ENCODE data around the gene BOC.

Gene BOC

DNA sequence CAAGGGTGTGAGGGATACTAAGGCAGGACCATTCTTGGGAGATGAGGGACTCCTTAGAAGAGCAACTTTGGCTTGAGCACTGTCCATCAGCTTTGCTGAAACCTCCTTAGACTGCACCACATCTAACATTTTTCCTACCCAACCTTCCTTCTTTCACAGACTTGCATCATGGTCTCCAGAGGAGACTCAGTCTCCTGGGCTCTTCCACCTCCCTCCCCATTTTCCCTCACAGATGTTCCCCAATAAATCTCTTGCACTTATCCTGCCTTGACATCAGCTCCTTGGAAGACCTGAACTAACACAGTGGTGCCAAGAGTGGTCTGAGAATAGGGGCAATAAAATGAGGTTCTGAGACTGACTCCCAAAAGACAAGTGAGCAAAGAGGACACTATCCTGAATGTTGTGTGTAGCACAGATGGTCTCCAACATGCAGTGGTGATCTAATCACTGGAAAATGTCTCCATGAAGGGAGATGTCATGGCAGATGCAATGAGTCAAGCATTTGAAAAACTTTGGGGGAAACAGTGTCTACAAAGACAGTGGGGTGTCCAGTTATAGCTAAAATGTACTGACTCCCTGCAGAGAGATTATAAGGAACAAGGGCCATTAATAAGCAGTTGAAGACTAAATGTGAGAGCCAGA is 26.0 kb upstream of the BOC start:
- DNase-seq (ENCODE audit: low spot score), result no peak

GRCh38 chr3:113186566-113186965 is 24.8 kb upstream of the BOC start:
- no peak for DNase-seq (ENCODE audit: low spot score)

DNA sequence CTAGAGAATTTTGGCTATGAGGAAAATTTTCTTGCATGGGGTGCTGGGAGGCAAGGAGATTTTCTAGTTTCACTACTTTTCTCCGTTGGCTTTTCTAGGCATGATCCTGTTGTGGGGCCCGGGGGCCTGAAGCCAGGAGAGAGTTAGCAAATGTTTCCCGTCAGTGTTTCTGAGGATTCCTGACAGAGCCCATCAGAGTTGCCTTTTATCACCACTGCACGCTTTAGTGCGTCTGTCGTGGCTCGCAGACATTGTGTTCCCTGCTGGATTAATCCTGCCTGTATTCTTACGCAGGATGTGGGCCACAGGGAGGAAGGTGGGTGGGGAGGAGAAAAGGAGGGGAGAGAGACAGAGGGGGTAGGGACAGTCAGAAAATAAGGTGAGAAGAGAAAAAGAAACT is 18.1 kb upstream of the BOC start:
- no peak for DNase-seq (ENCODE audit: low spot score)

DNA sequence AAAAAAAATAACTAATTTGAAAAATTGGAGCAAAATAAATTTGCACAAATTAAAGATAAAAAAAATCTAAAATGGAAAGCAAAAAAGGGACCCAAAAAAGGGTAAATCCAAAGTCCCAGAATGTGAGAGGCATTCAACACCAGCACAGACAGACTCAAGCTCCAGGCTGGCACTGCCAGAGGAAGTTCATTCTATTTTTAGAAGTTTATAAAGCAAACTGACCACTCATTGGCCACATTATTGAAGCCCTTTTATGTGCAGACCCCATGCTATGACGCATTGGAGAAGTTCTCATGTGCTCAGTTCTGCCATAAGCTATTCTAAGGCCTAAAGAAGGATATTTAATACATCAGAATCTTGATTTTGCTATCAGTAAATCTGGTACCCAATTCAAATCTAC is 17.6 kb upstream of the BOC start:
- no peak for DNase-seq (ENCODE audit: low spot score)

GRCh38 chr3:113194823-113195401 is 16.4 kb upstream of the BOC start:
- DNase-seq (ENCODE audit: low spot score), result peak; percentile 21

DNA sequence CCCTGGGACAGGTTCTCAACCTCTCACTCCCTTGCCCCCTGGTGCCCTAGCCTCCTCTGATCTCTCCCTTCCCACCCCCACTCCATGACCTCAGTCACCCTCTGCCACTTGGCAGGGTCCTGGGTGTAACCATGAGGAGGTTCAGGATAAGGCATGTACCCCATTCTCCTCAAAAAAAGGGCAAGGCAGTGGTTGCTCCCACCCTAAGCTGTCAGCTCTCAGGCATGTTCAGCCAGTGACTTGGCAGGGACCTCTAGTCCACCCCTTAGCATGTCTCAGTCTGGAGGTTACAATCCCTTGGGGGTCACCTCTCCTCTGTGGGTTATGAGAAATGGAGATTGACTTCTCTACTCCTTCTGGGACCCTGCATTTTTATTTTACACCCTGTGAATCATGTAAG is 11.0 kb upstream of the BOC start:
- no peak for DNase-seq (ENCODE audit: low spot score)

DNA sequence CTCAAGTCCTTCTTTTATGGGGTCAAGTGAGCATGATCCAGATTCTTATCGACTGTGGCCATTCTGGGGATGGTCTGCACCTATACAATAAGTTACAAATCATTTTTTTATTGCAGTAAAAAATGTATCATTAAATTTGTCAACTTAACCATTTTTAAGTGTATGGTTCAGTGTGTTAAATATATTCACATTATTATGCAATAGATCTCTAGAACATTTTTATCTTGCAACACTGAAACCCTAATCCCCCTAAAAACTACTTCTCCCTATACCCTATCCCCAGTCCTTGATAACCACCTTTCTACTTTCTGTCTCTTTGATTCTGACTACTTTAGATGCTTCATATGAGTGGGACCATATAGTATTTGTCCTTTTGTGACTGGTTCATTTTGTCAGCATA is 10.4 kb upstream of the BOC start:
- no peak for DNase-seq (ENCODE audit: low spot score)

- DNase-seq (ENCODE audit: low spot score), result no peak
These were observed 7.0 kb upstream of the BOC start for GRCh38 chr3:113204371-113204770.

GRCh38 chr3:113205481-113205880 is 5.9 kb upstream of the BOC start:
- no peak for DNase-seq (ENCODE audit: low spot score)

- DNase-seq (ENCODE audit: low spot score), result no peak
These were observed 590 bp upstream of the BOC start for GRCh38 chr3:113210604-113211329.

DNA sequence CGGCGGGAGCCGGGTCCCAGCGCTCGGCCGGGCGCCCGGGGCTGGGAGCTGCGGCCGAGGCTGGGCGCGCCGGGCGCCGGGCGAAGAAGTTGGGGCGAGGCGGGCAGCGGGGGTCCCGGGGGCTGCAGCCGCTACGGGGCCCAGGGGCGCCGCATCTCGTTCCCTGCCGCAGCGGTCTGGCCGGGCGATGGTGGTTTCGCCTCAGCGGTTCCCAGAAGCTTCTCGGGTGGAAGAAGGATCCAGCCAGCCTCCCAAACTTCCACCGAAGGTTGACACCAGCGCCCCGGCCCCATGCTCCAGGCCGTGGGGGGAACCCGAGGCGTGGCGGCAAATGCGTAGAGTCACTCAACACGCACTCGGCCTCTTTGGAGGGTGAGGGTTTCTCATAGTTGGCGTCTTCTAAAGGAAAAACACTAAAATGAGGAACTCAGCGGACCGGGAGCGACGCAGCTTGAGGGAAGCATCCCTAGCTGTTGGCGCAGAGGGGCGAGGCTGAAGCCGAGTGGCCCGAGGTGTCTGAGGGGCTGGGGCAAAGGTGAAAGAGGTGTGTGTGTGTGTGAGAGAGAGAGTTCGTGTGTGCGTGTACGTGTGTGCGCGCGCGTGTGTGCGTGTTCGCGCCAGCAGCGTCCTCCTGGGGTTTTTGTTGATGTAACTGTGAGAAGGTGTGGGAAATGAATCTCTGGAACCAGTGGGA is 940 bp downstream of the BOC start:
- no peak for DNase-seq (ENCODE audit: low spot score)

DNA sequence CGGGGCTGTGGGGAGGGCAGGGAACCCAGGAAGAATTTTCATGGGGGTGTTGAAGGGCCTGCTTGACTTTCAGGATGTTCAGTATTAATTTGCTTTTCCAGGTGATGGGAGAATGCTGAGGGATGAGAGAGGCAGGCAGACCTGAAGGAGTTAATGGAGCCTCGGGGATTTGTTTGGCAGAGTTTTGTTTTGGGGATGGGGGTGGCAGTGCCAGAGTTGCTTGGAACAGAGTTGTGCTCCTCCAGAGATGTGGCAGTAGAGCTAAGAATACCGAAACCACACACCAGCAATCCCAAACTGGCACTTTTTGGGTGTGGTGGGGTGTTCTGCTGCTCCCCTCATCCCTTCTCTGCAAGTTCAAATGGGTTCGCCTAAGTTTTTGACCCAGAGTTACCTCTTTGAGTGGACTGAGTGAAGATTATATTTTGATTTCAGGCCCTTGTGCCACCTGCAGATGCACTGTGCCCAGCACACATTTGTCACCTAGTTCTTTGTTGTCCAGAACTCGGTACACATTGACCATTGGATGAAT is 1.6 kb downstream of the BOC start:
- no peak for DNase-seq (ENCODE audit: low spot score)

DNA sequence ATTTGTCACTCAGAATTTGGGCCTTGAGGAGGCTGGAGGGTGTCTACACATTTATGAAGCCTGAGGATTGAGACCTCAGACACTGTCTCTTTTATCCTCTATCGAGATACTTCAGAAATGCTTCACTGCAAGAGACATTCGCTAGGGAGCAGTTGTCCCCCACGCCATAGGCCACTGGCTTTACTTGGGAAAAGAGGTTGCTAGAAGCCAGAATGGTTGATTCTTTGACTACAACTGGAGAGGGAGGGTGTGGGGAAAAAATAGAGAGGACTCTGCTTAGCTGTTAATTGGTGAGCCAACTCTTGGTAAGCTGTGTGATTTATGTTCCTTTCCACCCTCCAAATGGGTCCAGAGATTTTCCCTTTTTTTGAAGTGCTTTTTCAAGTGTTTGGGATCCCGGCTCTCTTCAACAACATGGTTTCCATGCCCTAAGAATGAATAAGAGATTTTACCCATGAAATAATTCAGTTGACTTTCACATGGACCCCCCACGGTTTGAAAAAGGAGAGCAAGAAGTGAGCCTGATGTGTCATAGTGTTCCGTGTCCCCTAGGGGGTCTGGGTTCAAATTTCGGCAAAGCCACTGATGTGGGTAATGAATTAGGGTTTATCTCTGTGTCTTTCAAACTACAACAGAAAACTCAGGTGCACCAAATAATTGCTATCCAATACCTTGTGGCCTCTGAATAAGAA is 2.7 kb downstream of the BOC start:
- DNase-seq (ENCODE audit: low spot score), result no peak

GRCh38 chr3:113214917-113215595 is 3.7 kb downstream of the BOC start:
- DNase-seq (ENCODE audit: low spot score), result no peak

DNA sequence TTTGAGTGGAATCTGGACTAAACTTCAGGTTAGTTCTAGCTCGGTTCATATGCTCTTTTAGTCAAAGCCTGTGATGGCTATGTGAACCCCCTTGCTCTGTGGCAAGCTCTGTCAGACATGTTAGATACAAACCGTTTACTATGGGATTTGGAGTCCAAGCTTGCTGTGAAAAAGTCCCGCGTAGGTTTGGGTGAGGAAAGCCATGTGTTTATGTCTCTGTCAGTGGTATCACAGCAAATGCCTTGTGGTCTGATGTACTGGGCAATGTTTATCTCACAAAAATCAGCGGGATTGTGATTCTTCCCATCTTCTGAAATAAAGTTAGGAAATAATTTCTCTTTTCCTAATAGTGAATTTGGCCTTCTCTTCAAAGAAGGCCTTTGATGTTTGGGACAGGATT is 5.0 kb downstream of the BOC start:
- DNase-seq (ENCODE audit: low spot score), result no peak

- no peak for DNase-seq (ENCODE audit: low spot score)
These were observed 6.8 kb downstream of the BOC start for GRCh38 chr3:113218011-113218680.

DNA sequence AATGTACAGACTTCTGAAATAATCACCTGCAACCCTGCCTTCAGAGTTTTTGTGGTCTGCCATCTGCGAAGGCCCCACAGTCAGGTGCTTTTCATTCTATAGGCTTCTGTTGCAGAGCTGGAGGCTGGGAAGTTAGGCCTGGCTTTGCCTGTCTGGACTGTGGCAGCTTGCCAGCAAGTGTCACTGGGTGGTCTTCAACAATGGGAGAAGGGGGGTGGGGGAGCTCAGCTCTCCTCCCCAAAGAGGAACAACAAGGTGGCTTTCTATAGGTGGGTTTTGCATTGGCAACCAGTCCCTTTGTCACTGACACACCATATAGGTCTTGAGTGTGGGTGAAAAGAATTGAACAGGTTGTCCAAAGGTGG is 7.3 kb downstream of the BOC start:
- DNase-seq (ENCODE audit: low spot score), result no peak

GRCh38 chr3:113219605-113220300 is 8.4 kb downstream of the BOC start:
- no peak for DNase-seq (ENCODE audit: low spot score)

DNA sequence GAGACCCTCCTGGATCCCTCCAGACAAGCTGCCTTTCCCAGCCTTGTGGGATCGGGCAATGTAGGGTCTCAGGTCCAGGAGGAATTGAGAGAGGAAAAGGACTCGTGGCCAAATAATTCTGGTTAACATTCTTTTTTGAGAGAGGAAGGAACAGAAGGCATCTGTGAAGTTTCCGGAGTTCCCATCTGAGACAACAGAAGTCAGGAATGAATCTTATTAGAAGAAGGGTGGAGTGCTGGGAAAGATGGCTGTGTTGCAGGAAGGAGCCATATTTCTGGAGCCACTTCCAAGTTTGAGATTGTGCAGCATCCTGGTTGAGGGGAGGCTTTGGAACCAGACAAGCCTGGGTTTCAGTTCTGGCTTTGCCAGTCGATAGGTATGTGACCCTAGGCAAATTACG is 9.4 kb downstream of the BOC start:
- no peak for DNase-seq (ENCODE audit: low spot score)

DNA sequence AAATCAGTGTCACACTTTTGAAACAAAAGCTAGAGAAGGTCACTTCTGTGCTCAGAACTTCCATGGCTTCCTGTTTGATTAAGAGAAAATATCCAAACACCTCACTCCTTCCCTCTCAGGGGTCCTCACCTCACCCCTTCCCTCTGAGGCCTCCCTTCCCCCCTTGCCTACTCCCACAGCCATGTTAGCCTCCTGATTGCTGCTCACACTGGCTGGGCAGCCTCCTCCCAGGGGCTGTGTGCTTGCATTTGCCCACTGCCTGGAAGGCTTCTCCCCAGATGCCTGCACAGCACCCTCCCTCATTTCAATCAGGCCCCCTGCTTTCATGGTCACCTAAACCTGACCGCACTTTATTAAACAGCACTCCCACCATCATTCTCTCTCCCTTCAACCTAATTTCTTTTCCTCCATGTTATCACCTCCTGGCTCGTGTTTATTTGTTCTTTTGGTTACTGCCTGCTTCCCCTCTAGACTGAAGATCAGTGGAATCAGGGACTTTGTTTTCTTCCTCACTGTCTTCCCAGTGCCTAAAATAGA is 10.4 kb downstream of the BOC start:
- DNase-seq (ENCODE audit: low spot score), result no peak
